ENCODE measurements around the gene LRMDA.

Gene LRMDA

GRCh38 chr10:76184647-76185046 is 753.2 kb downstream of the LRMDA start:
- CTCF ChIA-PET: no interaction called here
- DNase-seq: no peak
- Mint-ChIP-seq H3K27me3 (no peaks in the 10 kb centered on the region), H3K36me3 (no peaks in the 10 kb centered on the region), H3K27ac (no peak overlapping the region), H3K4me1 (no peaks in the 10 kb centered on the region), H3K4me3 (no peak overlapping the region), H3K9me3 (peaks cover 4% of the 10 kb centered on the region)

GRCh38 chr10:76185471-76186301 is 754.3 kb downstream of the LRMDA start:
- Mint-ChIP-seq H3K27ac (no peak overlapping the region), H3K27me3 (no peaks in the 10 kb centered on the region), H3K4me1 (no peaks in the 10 kb centered on the region), H3K4me3 (no peak overlapping the region), H3K9me3 (peaks cover 4% of the 10 kb centered on the region), H3K36me3 (no peaks in the 10 kb centered on the region)
- no peak for DNase-seq
- CTCF ChIA-PET: no interaction called here

DNA sequence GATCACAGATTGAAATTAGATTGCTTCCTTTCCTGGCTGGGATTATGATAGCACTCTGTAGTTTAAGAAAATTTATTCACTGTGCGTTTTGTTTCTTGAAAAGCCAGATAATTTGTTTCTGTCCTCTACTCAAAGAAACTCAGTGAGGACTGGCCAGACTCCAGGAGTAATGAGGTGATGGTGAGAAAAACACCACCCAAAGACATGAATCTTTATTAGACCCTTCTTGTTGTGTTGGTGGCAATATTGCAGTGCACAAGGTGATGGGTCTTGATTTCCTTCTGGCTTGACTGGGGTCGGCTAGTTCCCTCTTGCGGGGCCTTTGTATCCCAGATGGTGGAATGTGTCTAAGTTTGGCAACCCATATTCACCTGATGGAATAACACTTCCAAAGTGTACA is 756.8 kb downstream of the LRMDA start:
- no peak overlapping the region for H3K4me3 Mint-ChIP-seq
- H3K27me3 Mint-ChIP-seq: no peaks in the 10 kb centered on the region
- no peak overlapping the region for H3K27ac Mint-ChIP-seq
- DNase-seq: no peak
- CTCF ChIA-PET: no interaction called here
- H3K36me3 Mint-ChIP-seq: no peaks in the 10 kb centered on the region
- peaks cover 2% of the 10 kb centered on the region for H3K9me3 Mint-ChIP-seq
- H3K4me1 Mint-ChIP-seq: no peaks in the 10 kb centered on the region

- no peaks in the 10 kb centered on the region for H3K36me3 Mint-ChIP-seq
- no peaks in the 10 kb centered on the region for H3K9me3 Mint-ChIP-seq
- CTCF ChIA-PET: interaction anchor here (0.6 kb wide), 1 partner anchor 11 kb away, joined by 5 read pairs; no protein-coding TSS in a partner anchor
- H3K27ac Mint-ChIP-seq: no peak overlapping the region
- DNase-seq: no peak
- H3K27me3 Mint-ChIP-seq: no peaks in the 10 kb centered on the region
- H3K4me1 Mint-ChIP-seq: no peaks in the 10 kb centered on the region
- H3K4me3 Mint-ChIP-seq: no peak overlapping the region
Observed at GRCh38 chr10:76190634-76191270, 759.3 kb downstream of the LRMDA start.

GRCh38 chr10:76191336-76191735 is 759.9 kb downstream of the LRMDA start:
- no peaks in the 10 kb centered on the region for H3K9me3 Mint-ChIP-seq
- DNase-seq: no peak
- H3K27me3 Mint-ChIP-seq: no peaks in the 10 kb centered on the region
- no peak overlapping the region for H3K4me3 Mint-ChIP-seq
- CTCF ChIA-PET: interaction anchor here (0.6 kb wide), 1 partner anchor 11 kb away, joined by 5 read pairs; no protein-coding TSS in a partner anchor
- H3K36me3 Mint-ChIP-seq: no peaks in the 10 kb centered on the region
- no peaks in the 10 kb centered on the region for H3K4me1 Mint-ChIP-seq
- no peak overlapping the region for H3K27ac Mint-ChIP-seq

DNA sequence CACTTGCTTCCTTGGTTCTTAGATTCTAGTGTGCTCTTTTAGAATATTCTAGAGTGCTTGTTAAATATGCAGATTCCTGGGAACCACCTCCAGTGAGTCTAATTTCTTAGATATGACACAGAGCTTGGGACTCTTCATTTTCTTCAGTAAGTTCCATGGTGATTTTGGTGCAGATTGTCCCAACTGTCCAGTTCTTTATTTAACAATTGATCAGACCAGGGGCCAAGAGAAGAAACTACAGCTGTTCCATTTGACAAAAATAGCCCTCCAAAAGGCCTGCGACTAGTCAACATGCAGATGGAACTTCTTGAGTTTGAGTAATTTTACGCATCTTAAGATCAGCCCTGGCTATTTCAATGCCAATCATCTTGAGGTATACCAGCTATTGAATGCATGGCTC is 760.7 kb downstream of the LRMDA start:
- Mint-ChIP-seq H3K4me1 (no peaks in the 10 kb centered on the region), H3K36me3 (no peaks in the 10 kb centered on the region), H3K4me3 (no peak overlapping the region), H3K27me3 (no peaks in the 10 kb centered on the region), H3K27ac (no peak overlapping the region), H3K9me3 (no peaks in the 10 kb centered on the region)
- no peak for DNase-seq
- CTCF ChIA-PET: interaction anchor here (0.6 kb wide), 1 partner anchor 29 kb away, joined by 3 read pairs; no protein-coding TSS in a partner anchor

DNA sequence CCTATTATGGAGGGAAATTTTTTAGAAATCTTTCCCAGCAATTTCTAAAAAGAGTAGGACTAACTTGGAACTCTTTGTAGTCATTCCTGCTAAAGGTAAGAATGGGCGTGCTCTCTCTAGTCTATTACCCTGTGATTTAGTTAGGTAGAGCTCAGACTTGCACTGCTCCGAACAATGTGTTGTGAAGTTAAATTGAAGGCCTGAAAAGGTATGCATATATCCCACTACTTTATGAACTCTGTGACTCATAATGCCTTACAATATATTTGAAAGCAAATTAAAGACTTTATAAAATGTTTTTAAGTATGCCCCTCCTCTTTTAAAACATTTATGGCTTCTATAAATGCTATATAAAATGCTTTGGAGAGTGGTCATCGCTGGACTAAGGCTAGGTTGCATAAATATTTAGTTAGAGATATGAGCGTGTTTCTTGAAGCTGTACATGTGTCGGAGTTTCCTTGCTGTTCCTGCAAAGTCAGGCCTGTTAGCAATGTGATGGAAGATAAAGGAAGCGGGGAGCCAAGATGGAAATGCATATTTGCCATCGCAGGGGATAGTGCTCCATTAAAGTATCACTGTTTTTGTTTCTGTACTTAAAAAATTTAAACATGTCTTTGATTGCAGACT is 761.4 kb downstream of the LRMDA start:
- Mint-ChIP-seq H3K4me1 (no peaks in the 10 kb centered on the region), H3K27ac (no peak overlapping the region), H3K27me3 (no peaks in the 10 kb centered on the region), H3K9me3 (no peaks in the 10 kb centered on the region), H3K4me3 (no peak overlapping the region), H3K36me3 (no peaks in the 10 kb centered on the region)
- DNase-seq: no peak
- CTCF ChIA-PET: interaction anchor here (0.6 kb wide), 1 partner anchor 30 kb away, joined by 3 read pairs; no protein-coding TSS in a partner anchor

DNA sequence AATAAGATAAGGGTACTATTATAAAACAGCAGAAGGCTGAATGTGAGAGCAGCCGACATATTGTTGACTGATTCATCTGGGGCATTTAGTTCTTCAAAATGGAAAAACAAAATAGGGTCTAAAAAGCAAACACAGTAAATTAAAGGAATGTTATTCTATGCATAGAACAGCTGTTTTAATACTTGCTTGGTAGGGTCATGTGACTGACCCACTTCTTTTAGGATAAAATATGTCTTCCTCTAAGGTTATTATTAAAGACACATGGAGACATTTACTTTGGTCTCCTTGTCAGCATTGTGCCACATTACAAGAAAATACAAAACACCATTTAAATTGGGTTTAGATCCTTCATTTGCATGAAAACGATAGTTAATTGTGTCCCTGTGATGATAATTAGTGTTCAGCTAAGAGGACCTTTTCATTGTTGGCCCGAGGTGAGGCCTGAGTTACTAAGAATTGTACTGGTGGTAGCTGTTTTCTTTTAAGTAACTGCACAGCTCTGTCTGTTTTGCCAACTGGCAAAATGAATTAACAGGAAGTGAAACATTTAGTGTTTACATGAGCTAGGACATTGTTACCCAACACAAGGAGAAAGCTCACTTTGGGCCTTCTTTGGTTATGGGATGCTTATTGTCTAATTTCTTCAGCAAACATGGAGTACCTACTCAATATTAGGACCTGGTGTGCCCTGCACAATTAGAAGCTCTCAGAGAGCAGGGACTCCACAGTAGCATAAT is 764.4 kb downstream of the LRMDA start:
- H3K4me1 Mint-ChIP-seq: no peaks in the 10 kb centered on the region
- CTCF ChIA-PET: no interaction called here
- no peaks in the 10 kb centered on the region for H3K27me3 Mint-ChIP-seq
- H3K9me3 Mint-ChIP-seq: no peaks in the 10 kb centered on the region
- DNase-seq: no peak
- no peak overlapping the region for H3K4me3 Mint-ChIP-seq
- no peaks in the 10 kb centered on the region for H3K36me3 Mint-ChIP-seq
- no peak overlapping the region for H3K27ac Mint-ChIP-seq

DNA sequence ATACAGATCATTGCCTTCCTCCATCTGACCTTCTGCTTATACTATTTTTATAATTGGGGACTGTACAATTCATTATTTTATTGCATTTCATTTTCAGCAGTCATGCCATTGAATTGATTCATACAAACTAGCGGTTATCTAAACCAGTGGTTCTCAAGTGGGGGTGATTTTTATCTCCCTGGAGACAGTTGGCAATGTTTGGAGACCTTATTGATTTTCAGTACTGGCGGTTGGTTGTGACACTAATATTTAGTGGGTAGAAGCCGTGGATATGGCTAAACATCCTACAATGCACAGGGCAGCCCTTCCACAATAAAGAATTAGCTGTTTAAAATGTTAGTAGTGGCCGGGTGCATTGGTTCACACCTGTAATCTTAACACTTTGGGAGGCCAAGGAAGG is 765.9 kb downstream of the LRMDA start:
- Mint-ChIP-seq H3K27ac (no peak overlapping the region), H3K4me1 (no peaks in the 10 kb centered on the region), H3K36me3 (no peaks in the 10 kb centered on the region), H3K9me3 (no peaks in the 10 kb centered on the region), H3K4me3 (no peak overlapping the region), H3K27me3 (no peaks in the 10 kb centered on the region)
- DNase-seq: no peak
- CTCF ChIA-PET: no interaction called here

- no peak overlapping the region for H3K4me3 Mint-ChIP-seq
- H3K36me3 Mint-ChIP-seq: no peaks in the 10 kb centered on the region
- no peak overlapping the region for H3K27ac Mint-ChIP-seq
- no peaks in the 10 kb centered on the region for H3K27me3 Mint-ChIP-seq
- no peaks in the 10 kb centered on the region for H3K4me1 Mint-ChIP-seq
- CTCF ChIA-PET: interaction anchor here (0.7 kb wide), 1 partner anchor 64 kb away, joined by 5 read pairs; no protein-coding TSS in a partner anchor
- DNase-seq: no peak
- no peaks in the 10 kb centered on the region for H3K9me3 Mint-ChIP-seq
Observed at GRCh38 chr10:76198287-76199035, 767.0 kb downstream of the LRMDA start.

DNA sequence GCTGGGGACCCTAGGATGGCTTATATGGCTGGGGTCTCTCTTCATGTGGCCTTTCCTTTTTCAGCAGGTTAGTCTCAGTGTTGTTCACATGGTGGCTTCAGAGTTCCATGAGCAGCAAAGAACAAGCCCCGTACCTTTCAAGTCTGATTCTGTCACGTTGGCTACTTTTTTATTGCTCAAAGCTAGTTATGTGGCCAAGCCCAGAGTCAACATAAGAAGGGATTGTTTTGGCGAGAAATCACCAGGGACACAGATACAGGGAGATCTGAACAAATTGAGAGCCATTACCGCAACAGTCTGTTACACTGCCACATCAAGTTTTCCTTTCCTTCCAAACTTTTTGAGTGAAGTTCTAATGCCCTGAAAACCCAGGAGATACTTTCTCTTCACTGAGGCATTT is 770.5 kb downstream of the LRMDA start:
- H3K9me3 Mint-ChIP-seq: peaks cover 5% of the 10 kb centered on the region
- H3K4me3 Mint-ChIP-seq: no peak overlapping the region
- H3K4me1 Mint-ChIP-seq: no peaks in the 10 kb centered on the region
- H3K27ac Mint-ChIP-seq: no peak overlapping the region
- no peaks in the 10 kb centered on the region for H3K36me3 Mint-ChIP-seq
- H3K27me3 Mint-ChIP-seq: no peaks in the 10 kb centered on the region
- CTCF ChIA-PET: interaction anchor here (0.8 kb wide), 1 partner anchor 11 kb away, joined by 5 read pairs; no protein-coding TSS in a partner anchor
- no peak for DNase-seq

DNA sequence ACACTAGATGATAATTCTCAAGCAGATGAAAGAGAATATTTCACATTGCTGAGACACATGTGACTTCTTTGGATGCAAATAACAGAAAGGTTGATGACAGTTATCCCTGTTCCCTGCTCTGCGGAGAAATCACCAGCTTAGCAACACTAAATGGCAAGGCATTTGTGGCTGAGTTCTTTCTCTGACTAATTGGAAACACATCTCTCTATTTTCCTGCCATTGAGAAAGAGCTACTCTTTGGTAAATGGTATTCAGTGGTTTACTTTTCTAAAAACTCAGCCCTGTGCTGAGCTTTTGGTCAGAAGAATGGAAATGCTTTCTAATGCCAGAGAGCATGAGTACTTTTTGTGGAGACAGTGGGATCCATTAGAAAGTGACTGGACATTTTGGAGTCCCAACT is 771.4 kb downstream of the LRMDA start:
- no peak overlapping the region for H3K4me3 Mint-ChIP-seq
- no peak overlapping the region for H3K27ac Mint-ChIP-seq
- H3K9me3 Mint-ChIP-seq: peaks cover 9% of the 10 kb centered on the region
- no peak for DNase-seq
- CTCF ChIA-PET: no interaction called here
- H3K27me3 Mint-ChIP-seq: no peaks in the 10 kb centered on the region
- H3K36me3 Mint-ChIP-seq: no peaks in the 10 kb centered on the region
- H3K4me1 Mint-ChIP-seq: no peaks in the 10 kb centered on the region

DNA sequence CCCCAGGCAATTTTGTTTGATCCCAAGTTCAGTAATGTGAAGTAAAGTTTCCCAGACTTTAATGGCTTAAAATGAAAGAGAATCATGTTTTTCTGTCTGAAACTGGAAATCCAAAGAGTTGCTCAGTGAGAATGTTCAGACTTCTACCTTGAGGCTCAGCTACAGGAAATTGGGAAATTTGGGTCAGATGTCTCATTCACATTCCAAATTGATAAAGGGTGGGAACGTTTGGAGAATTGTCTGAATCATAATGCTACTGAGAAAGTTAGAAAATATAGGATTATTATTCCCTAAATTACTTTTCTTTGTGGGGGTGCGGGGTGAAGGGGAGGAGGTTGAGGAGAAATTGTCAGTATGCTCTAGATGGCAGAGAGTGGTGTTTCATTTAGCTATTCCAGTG is 773.9 kb downstream of the LRMDA start:
- Mint-ChIP-seq H3K27me3 (no peaks in the 10 kb centered on the region), H3K9me3 (peaks cover 9% of the 10 kb centered on the region), H3K27ac (no peak overlapping the region), H3K4me3 (no peak overlapping the region), H3K36me3 (no peaks in the 10 kb centered on the region), H3K4me1 (no peaks in the 10 kb centered on the region)
- no peak for DNase-seq
- CTCF ChIA-PET: no interaction called here
